ENCODE data around the gene ARL4A. TPM values are rescaled to one million over a fixed set of nuclear protein-coding genes. Genes with fewer than 3 reads are reported as not detected.

The ARL4A gene
- total RNA-seq, 1 donor from 2014 or later: 22.8 TPM

DNA sequence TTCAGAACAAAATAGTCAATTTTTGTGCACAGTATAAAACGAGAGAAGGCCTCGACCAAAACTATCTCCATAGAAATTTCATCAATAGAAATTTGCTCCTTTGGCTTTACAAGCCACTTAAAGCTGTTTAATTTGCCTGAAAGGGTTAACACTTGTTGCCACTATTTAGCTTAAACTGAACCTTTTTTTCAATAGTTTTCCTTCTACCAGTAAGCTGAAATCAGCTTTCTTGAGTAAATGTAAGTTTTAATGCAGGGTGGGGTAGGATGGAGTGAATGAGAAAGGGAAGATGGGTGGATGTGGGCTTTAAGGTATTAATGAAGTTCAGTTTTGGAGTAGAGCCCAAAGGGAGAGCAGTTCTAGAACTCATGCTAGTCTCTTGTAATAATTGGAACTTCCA, 39.5 kb downstream of the ARL4A start:
- TF ChIP-seq, protein P1, sequence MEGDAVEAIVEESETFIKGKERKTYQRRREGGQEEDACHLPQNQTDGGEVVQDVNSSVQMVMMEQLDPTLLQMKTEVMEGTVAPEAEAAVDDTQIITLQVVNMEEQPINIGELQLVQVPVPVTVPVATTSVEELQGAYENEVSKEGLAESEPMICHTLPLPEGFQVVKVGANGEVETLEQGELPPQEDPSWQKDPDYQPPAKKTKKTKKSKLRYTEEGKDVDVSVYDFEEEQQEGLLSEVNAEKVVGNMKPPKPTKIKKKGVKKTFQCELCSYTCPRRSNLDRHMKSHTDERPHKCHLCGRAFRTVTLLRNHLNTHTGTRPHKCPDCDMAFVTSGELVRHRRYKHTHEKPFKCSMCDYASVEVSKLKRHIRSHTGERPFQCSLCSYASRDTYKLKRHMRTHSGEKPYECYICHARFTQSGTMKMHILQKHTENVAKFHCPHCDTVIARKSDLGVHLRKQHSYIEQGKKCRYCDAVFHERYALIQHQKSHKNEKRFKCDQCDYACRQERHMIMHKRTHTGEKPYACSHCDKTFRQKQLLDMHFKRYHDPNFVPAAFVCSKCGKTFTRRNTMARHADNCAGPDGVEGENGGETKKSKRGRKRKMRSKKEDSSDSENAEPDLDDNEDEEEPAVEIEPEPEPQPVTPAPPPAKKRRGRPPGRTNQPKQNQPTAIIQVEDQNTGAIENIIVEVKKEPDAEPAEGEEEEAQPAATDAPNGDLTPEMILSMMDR (IDR thresholded peaks at IDR 0.05; ENCODE audit: insufficient read depth, low read length, poor library complexity, severe bottlenecking): no peak
- Histone ChIP-seq H3K27me3 (ENCODE audit: control insufficient read depth, insufficient read depth, low read length) (no peaks in the 10 kb centered on the region), H3K4me3 (ENCODE audit: low read depth, low read length) (no peak overlapping the region), H3K36me3 (ENCODE audit: control insufficient read depth, insufficient read depth, low read length) (no peaks in the 10 kb centered on the region)
- no peak for DNase-seq (ENCODE audit: low read depth)

DNA sequence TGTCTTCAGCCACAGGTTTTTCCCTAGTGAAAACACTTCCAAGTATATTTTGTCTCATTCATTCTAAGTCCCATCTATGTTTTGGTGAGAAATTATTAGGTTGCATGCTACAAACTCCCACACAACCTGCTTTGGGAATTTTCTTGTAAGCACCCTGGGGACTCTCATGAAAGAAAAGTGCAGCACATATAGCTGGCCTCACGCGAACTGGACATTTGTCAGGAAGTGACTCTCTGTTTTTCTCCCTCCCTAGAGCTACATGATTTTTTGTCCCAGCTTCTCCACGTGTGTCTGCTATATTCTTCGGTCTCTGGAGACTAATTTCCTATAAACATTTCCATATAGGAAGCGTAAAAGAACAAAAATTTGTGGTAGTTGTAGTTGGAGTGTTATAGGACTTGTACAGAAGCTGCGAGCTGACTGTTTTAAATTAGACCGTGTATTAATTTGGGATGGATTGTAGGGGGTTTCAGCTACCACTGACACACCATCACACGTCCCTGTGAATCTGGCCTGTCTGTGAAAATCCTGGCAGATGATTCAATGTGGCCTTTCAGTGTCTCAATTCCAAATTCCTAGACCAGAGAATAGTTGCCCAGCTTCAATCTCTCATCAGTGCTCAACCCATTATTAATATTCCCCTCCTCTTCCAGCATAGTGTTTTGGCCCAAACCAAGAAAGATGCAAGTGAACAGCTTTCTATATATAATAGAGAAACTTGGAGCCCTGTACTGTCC, 40.2 kb downstream of the ARL4A start:
- Histone ChIP-seq H3K36me3 (ENCODE audit: control insufficient read depth, insufficient read depth, low read length) (no peaks in the 10 kb centered on the region), H3K27me3 (ENCODE audit: control insufficient read depth, insufficient read depth, low read length) (no peaks in the 10 kb centered on the region), H3K4me3 (ENCODE audit: low read depth, low read length) (no peak overlapping the region)
- TF ChIP-seq, protein P1 (IDR thresholded peaks at IDR 0.05; ENCODE audit: insufficient read depth, low read length, poor library complexity, severe bottlenecking): no peak
- DNase-seq (ENCODE audit: low read depth): no peak

DNA sequence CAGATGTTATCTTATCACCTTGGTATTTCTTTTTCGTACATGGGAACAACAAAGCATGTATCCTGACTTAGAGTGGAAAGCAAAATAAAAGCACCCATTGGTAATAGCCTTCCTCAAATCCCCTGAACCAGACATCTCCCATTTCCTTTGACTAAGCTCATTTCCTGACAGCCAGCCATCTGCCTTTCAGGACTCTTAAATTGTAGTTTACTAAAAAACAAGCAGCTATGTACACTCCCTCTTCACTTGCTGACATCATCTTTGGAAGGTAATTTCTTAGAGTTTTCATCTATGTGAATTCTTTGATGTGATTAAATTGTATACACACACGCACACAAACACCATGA, 40.7 kb downstream of the ARL4A start:
- DNase-seq (ENCODE audit: low read depth): no peak
- TF ChIP-seq, protein P1 (IDR thresholded peaks at IDR 0.05; ENCODE audit: insufficient read depth, low read length, poor library complexity, severe bottlenecking): no peak
- Histone ChIP-seq H3K27me3 (ENCODE audit: control insufficient read depth, insufficient read depth, low read length) (no peaks in the 10 kb centered on the region), H3K4me3 (ENCODE audit: low read depth, low read length) (no peak overlapping the region), H3K36me3 (ENCODE audit: control insufficient read depth, insufficient read depth, low read length) (no peaks in the 10 kb centered on the region)

DNA sequence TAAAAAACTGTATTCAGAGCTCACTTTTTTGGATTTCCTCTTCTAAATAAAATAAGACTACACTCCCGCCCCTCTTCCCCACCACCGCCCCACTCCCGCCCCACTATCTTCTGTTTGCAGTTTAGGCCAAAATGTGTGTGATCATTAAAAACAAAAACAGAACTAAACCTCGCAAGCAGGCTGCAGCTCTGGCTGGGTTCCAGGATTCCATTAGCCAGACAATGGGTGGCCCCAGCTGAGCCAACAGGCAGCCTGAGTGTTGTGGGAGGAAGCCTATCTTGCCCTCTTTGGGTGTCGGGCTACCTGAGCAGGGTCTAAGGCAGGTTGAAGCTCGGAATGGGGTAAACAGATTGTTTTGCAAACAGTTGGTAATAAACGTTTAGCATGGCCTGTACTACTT, 41.7 kb downstream of the ARL4A start:
- TF ChIP-seq, protein P1 (IDR thresholded peaks at IDR 0.05; ENCODE audit: insufficient read depth, low read length, poor library complexity, severe bottlenecking): no peak
- no peak for DNase-seq (ENCODE audit: low read depth)
- H3K27me3 ChIP-seq (ENCODE audit: control insufficient read depth, insufficient read depth, low read length): no peaks in the 10 kb centered on the region
- H3K4me3 ChIP-seq (ENCODE audit: low read depth, low read length): no peak overlapping the region
- no peaks in the 10 kb centered on the region for H3K36me3 ChIP-seq (ENCODE audit: control insufficient read depth, insufficient read depth, low read length)

DNA sequence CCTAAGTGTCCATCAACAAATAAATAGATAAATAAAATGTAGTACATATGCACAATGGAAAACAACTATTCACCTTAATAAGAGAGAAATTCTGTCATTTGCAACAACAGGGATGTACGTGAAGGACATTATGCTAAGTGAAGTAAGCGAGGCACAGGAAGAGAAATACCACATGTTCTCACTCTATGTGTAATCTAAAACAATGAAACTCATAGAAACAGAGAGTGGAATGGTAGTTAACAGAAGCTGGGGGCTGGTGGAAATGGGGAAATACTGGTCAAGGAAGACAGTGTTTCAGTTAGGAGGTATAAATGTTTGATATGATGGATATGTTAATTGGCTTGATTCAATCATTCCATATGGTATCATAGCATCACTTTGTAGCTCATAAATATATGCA, 43.1 kb downstream of the ARL4A start:
- no peak overlapping the region for H3K4me3 ChIP-seq (ENCODE audit: low read depth, low read length)
- no peaks in the 10 kb centered on the region for H3K27me3 ChIP-seq (ENCODE audit: control insufficient read depth, insufficient read depth, low read length)
- TF ChIP-seq, protein P1 (IDR thresholded peaks at IDR 0.05; ENCODE audit: insufficient read depth, low read length, poor library complexity, severe bottlenecking): no peak
- DNase-seq (ENCODE audit: low read depth): no peak
- no peaks in the 10 kb centered on the region for H3K36me3 ChIP-seq (ENCODE audit: control insufficient read depth, insufficient read depth, low read length)

DNA sequence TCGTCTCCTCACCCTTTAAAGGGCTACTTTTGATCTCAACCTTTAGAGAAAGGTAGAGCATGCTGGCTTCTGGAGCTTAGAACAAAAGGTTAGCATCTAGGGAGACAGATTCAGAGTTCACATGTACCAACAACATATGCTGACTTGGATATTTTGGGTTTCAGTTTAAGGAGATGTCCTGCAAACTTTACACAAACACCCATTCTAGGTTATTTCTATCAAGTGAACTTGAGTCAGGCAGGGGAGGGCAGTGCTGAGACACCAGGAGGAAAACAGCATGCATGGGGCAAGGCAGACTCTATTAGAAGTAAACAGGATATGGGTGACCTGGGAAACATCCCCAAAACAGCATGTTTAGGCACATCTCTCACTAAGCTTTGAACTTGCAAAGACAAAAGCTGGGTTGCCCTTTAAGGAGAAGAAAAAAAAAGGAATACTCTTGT, 43.8 kb downstream of the ARL4A start:
- Histone ChIP-seq H3K36me3 (ENCODE audit: control insufficient read depth, insufficient read depth, low read length) (no peaks in the 10 kb centered on the region), H3K27me3 (ENCODE audit: control insufficient read depth, insufficient read depth, low read length) (no peaks in the 10 kb centered on the region), H3K4me3 (ENCODE audit: low read depth, low read length) (no peak overlapping the region)
- TF ChIP-seq, protein P1 (IDR thresholded peaks at IDR 0.05; ENCODE audit: insufficient read depth, low read length, poor library complexity, severe bottlenecking): no peak
- DNase-seq (ENCODE audit: low read depth): no peak

All from kidney epithelial cell (primary cell).